Liver (tissue), 9 donors: ENCODE data around the gene MALAT1. TPM values are rescaled to one million over a fixed set of nuclear protein-coding genes. Genes with fewer than 3 reads are reported as not detected.
A peak's percentile ranks its signal among the peaks of the same experiment; 100 is the strongest.

Experiments
- DNase-seq: peaks from one replicate; pipeline ENCODE4 v3.0.0-alpha.2; 2017; ENCODE audit warnings: low spot score
- H3K27ac ChIP-seq, 2 donors: one replicate each; pipeline ENCODE4 v1.7.0; 2013; ENCODE audit warnings: inconsistent platforms in 2 of 2, low read length in 2 of 2, control low read depth in 1 of 2, low read depth in 1 of 2, mild to moderate bottlenecking in 1 of 2
- H3K27me3 ChIP-seq, 4 donors: one replicate each; pipeline versions ENCODE4 v1.6.1 to v1.7.0; 2013; ENCODE audit warnings: low read length in 3 of 4, inconsistent platforms in 1 of 4, mild to moderate bottlenecking in 1 of 4, moderate library complexity in 1 of 4; ENCODE audit not compliant: control insufficient read depth in 4 of 4, insufficient read depth in 4 of 4
- H3K36me3 ChIP-seq, 4 donors: one replicate each; pipeline versions ENCODE4 v1.6.1 to v1.7.0; 2013; ENCODE audit warnings: low read length in 3 of 4, mild to moderate bottlenecking in 3 of 4, low read depth in 1 of 4, moderate library complexity in 1 of 4; ENCODE audit not compliant: control insufficient read depth in 4 of 4, insufficient read depth in 3 of 4
- H3K4me1 ChIP-seq, 4 donors: one replicate each; pipeline versions ENCODE4 v1.6.1 to v1.7.0; 2013; ENCODE audit warnings: low read length in 3 of 4, mild to moderate bottlenecking in 3 of 4, moderate library complexity in 1 of 4; ENCODE audit not compliant: control insufficient read depth in 4 of 4, insufficient read depth in 4 of 4
- H3K4me3 ChIP-seq, 3 donors: one replicate each; pipeline versions ENCODE4 v1.6.1 to v1.7.0; 2013; ENCODE audit warnings: low read length in 3 of 3, control low read depth in 1 of 3, low read depth in 1 of 3, mild to moderate bottlenecking in 1 of 3
- H3K9ac ChIP-seq, 2 donors: one replicate each; pipeline ENCODE4 v1.7.0; 2013; ENCODE audit warnings: low read length in 2 of 2, mild to moderate bottlenecking in 2 of 2, moderate library complexity in 2 of 2, control low read depth in 1 of 2, low read depth in 1 of 2
- H3K9me3 ChIP-seq, 4 donors: one replicate each; pipeline versions ENCODE4 v1.6.1 to v1.7.0; 2013; ENCODE audit warnings: low read length in 3 of 4; ENCODE audit not compliant: control insufficient read depth in 4 of 4
- ATF3 ChIP-seq: IDR thresholded peaks from 2 replicates; pipeline ENCODE4 v1.6.1; 2016; ENCODE audit warnings: antibody characterized with exemption
- CTCF ChIP-seq: fragments of 150-350 bp; IDR thresholded peaks from 2 replicates; pipeline ENCODE4 v1.5.1; 2017; ENCODE audit warnings: improper control_type of control experiment, low read depth, low read length; ENCODE audit not compliant: missing input control
- EGR1 ChIP-seq, 2 donors: IDR thresholded peaks; 2 replicates each; pipeline ENCODE4 v1.6.1; 2016 to 2018; ENCODE audit warnings: antibody characterized with exemption in 2 of 2, low read depth in 2 of 2
- FOXA1 ChIP-seq: IDR thresholded peaks from 2 replicates; pipeline ENCODE4 v1.6.1; 2016; ENCODE audit warnings: antibody characterized with exemption
- FOXA2 ChIP-seq: IDR thresholded peaks from 2 replicates; pipeline ENCODE4 v1.6.1; 2016; ENCODE audit warnings: antibody characterized with exemption
- GABPA ChIP-seq, 2 donors: IDR thresholded peaks in 1 of 2; conservative IDR thresholded peaks in 1 of 2; 2 replicates each; pipeline ENCODE4 v1.6.1; 2016; ENCODE audit warnings: antibody characterized with exemption in 2 of 2, mild to moderate bottlenecking in 1 of 2, moderate library complexity in 1 of 2
- HNF4A ChIP-seq, 2 donors: conservative IDR thresholded peaks; 2 replicates each; pipeline ENCODE4 v1.6.1; 2016; ENCODE audit warnings: antibody characterized with exemption in 2 of 2, mild to moderate bottlenecking in 2 of 2
- HNF4G ChIP-seq: IDR thresholded peaks from 2 replicates; pipeline ENCODE4 v1.6.1; 2016; ENCODE audit warnings: antibody characterized with exemption
- JUND ChIP-seq, 2 donors: IDR thresholded peaks; 2 replicates each; pipeline ENCODE4 v1.6.1; 2016; ENCODE audit warnings: antibody characterized with exemption in 2 of 2
- MAX ChIP-seq: IDR thresholded peaks from 2 replicates; pipeline ENCODE4 v1.6.1; 2016; ENCODE audit warnings: antibody characterized with exemption
- NR2F2 ChIP-seq: IDR thresholded peaks from 2 replicates; pipeline ENCODE4 v1.6.1; 2016; ENCODE audit warnings: antibody characterized with exemption
- RAD21 ChIP-seq, 2 donors: IDR thresholded peaks; 2 replicates each; pipeline ENCODE4 v1.6.1; 2016; ENCODE audit warnings: antibody characterized with exemption in 2 of 2, mild to moderate bottlenecking in 2 of 2
- REST ChIP-seq: IDR thresholded peaks from 2 replicates; pipeline ENCODE4 v1.6.1; 2016; ENCODE audit warnings: antibody characterized with exemption, mild to moderate bottlenecking
- RXRA ChIP-seq, 2 donors: IDR thresholded peaks; 2 replicates each; pipeline ENCODE4 v1.6.1; 2017 to 2018; ENCODE audit warnings: antibody characterized with exemption in 2 of 2, mild to moderate bottlenecking in 1 of 2
- SP1 ChIP-seq: IDR thresholded peaks from 2 replicates; pipeline ENCODE4 v1.6.1; 2018; ENCODE audit warnings: antibody characterized with exemption, mild to moderate bottlenecking
- ZBTB33 ChIP-seq: IDR thresholded peaks from 2 replicates; pipeline ENCODE4 v1.6.1; 2016; ENCODE audit warnings: antibody characterized with exemption
- WGBS: extraction: QIAGEN DNeasy Blood & Tissue Kit; methylation state at CpG from one replicate; pipeline ENCODE4 v1.1.7; 2013; 5-methylcytosine and 5-hydroxymethylcytosine counted together
- polyA plus RNA-seq, 2 donors: library from polyadenylated mRNA; stranded (reverse) in 1 of 2; unstranded in 1 of 2; fragments of 200-250 nt in 1 of 2; fragments of >200 nt in 1 of 2; fragmentation: Nextera tagmentation in 1 of 2; extraction: Ambion mirVana in 1 of 2; gene quantifications; one replicate each; pipeline versions ENCODE4 v1.2.1 to v1.2.3, GENCODE V29; 2013 to 2015
- total RNA-seq, 2 donors: library from RNA; depleted of rRNA; stranded (reverse); fragments of >200 nt; gene quantifications; one replicate each; pipeline ENCODE4 v1.2.3, GENCODE V29; 2014
- donor health status: healthy.
- donor health status: healthy.
- donor health status: healthy.
- donor health status: healthy.
- donor health status: healthy.

The MALAT1 gene
- total and polyA plus RNA-seq, 4 donors = 11.9 to 8,306 (median 3,778) TPM

- peaks cover 18 to 71% (median 54%) of the 10 kb centered on the region in 4 donors for H3K4me1 ChIP-seq
- DNase-seq = no peak
- 89% methylated on average over 12 of the region's 12 CpGs for WGBS
These were observed 30.0 kb downstream of the MALAT1 start for GRCh38 chr11:65528819-65529350.

GRCh38 chr11:65529475-65530156 lies 30.8 kb downstream of the MALAT1 start:
- no peak overlapping the region for H3K9ac ChIP-seq
- 50% methylated on average over 10 of the region's 10 CpGs for WGBS

More at GRCh38 chr11:65528819-65529350, 30.0 kb downstream of the MALAT1 start:
- Histone ChIP-seq H3K4me3 (no peak overlapping the region), H3K9me3 (no peaks in the 10 kb centered on the region), H3K27ac (no peak overlapping the region), H3K36me3 (peaks cover 8 to 29% (median 14%) of the 10 kb centered on the region in 4 donors), H3K27me3 (no peaks in the 10 kb centered on the region), H3K9ac (no peak overlapping the region)
- TF ChIP-seq HNF4A (conservative IDR thresholded peaks at IDR 0.05) = no peak
- TF ChIP-seq HNF4G = no peak
- TF ChIP-seq FOXA1 = no peak
- no peak for TF ChIP-seq MAX
- no peak for TF ChIP-seq ZBTB33
- no peak for TF ChIP-seq RAD21 (IDR thresholded peaks at IDR 0.05)

More at GRCh38 chr11:65529475-65530156, 30.8 kb downstream of the MALAT1 start:
- TF ChIP-seq HNF4G = peak; percentile 94
- no peak for TF ChIP-seq FOXA2
- peak; percentile 99 for TF ChIP-seq NR2F2
- no peak for TF ChIP-seq CTCF
- no peak for TF ChIP-seq FOXA1
- TF ChIP-seq GABPA (IDR thresholded peaks at IDR 0.05 in 1 of 2, conservative IDR thresholded peaks at IDR 0.05 in 1 of 2) = peak in 1 of 2 donors; percentile 40
- TF ChIP-seq REST = peak; percentile 38
- peak; percentile 27 for TF ChIP-seq MAX
- TF ChIP-seq EGR1 (IDR thresholded peaks at IDR 0.05; ENCODE audit: low read depth in 2 of 2) = peak in 1 of 2 donors; percentile 60
- TF ChIP-seq RAD21 (IDR thresholded peaks at IDR 0.05) = peak in 1 of 2 donors; percentile 16
- no peak for TF ChIP-seq ATF3
- peak; percentile 77 for TF ChIP-seq SP1
- no peak for TF ChIP-seq ZBTB33
- peak; percentile 97 to 98 for TF ChIP-seq HNF4A (conservative IDR thresholded peaks at IDR 0.05)
- TF ChIP-seq RXRA (IDR thresholded peaks at IDR 0.05) = peak; percentile 95 to 97
- TF ChIP-seq JUND (IDR thresholded peaks at IDR 0.05) = peak in 1 of 2 donors; percentile 55
- Histone ChIP-seq H3K36me3 (peaks cover 8 to 32% (median 14%) of the 10 kb centered on the region in 4 donors), H3K27me3 (no peaks in the 10 kb centered on the region), H3K4me3 (no peak overlapping the region), H3K27ac (no peak overlapping the region), H3K4me1 (peaks cover 18 to 67% (median 53%) of the 10 kb centered on the region in 4 donors), H3K9me3 (no peaks in the 10 kb centered on the region)
- DNase-seq = peak; percentile 61
